Epithelial cell of esophagus (primary cell): ENCODE measurements around the gene ALOXE3.
"Not testable (repeated sequence)": the region's sequence is repeated elsewhere in the genome, so short reads cannot be mapped to it uniquely, and the experiment has no call there.

ENCODE experiments used
- DNase-seq: peaks from one replicate; pipeline ENCODE4 v3.0.0; 2010; ENCODE audit warnings: low read depth
- H3K4me3 ChIP-seq: 2 replicates; pipeline ENCODE4 v1.5.1; 2011; ENCODE audit warnings: mild to moderate bottlenecking, low read length, control low read depth
- TF ChIP-seq, protein P1 (sequence below): IDR thresholded peaks from 2 replicates; pipeline ENCODE4 v1.5.1; 2011; ENCODE audit warnings: low read depth, mild to moderate bottlenecking, low read length, control low read depth, inconsistent platforms; ENCODE audit not compliant: insufficient read depth; ENCODE audit errors: missing control alignments

Gene ALOXE3

DNA sequence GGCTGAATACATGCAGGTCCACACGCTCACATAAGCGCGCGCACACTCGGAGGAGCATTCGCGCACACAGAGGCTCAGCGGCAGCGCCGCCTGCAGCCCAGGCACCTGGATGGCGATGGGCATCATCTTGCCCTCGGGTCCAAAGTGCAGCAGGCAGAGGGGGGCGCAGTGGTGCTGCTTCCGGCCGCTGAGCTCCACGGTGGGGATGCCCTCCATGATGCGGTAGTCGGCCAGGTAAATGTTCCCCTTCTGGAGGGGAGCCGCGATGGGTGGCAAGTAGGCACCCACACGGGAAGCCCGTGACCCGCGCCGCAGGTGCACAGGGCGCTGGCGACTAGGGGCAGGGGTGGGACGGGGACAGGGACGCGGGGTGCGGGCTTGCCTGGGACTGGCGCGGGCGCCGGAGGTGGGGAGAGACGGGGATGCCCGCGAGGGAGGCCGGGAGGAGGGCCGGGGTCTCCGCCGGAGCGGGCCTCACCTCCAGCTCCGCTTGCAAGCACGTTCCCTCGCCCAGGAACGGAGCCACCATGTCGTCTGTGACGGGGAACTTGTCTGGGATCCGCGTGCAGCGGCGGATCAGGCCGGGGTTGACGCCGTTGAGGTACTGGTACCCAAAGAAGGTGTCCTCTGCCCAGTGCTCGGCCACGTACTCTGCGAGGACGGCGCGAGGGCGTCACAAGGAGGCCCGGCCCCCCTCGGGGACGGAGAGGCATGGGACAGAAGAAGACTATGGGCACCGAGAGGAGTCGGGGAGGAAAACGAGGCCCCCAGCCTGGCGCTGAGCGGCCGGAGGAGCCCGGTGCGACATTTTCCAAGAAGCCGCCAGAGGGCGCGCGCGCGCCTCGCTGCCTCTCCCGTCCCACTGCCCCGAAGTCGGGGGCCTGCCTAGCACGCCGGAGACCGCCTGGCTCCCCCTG, 38.8 kb downstream of the ALOXE3 start:
- peak; percentile 66 for DNase-seq
- TF ChIP-seq, protein P1, sequence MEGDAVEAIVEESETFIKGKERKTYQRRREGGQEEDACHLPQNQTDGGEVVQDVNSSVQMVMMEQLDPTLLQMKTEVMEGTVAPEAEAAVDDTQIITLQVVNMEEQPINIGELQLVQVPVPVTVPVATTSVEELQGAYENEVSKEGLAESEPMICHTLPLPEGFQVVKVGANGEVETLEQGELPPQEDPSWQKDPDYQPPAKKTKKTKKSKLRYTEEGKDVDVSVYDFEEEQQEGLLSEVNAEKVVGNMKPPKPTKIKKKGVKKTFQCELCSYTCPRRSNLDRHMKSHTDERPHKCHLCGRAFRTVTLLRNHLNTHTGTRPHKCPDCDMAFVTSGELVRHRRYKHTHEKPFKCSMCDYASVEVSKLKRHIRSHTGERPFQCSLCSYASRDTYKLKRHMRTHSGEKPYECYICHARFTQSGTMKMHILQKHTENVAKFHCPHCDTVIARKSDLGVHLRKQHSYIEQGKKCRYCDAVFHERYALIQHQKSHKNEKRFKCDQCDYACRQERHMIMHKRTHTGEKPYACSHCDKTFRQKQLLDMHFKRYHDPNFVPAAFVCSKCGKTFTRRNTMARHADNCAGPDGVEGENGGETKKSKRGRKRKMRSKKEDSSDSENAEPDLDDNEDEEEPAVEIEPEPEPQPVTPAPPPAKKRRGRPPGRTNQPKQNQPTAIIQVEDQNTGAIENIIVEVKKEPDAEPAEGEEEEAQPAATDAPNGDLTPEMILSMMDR, result peak; percentile 70
- peak overlapping the region; percentile 43 for H3K4me3 ChIP-seq

DNA sequence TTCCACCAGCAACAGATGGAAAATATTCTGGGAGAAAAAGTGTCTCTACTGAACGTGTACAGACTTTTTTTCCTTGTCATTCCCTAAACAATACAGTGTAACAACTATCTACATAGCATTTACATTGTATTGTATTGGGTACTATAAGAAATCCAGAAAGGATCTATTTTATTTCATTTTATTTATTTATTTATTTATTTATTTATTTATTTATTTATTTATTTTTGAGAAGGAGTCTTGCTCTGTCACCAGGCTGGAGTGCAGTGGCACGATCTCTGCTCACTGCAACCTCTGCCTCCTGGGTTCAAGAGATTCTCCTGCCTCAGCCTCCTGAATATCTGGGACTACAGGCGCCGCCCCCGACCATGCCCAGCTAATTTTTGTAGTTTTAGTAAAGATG, 40.4 kb downstream of the ALOXE3 start:
- not testable (repeated sequence) for H3K4me3 ChIP-seq, DNase-seq

DNA sequence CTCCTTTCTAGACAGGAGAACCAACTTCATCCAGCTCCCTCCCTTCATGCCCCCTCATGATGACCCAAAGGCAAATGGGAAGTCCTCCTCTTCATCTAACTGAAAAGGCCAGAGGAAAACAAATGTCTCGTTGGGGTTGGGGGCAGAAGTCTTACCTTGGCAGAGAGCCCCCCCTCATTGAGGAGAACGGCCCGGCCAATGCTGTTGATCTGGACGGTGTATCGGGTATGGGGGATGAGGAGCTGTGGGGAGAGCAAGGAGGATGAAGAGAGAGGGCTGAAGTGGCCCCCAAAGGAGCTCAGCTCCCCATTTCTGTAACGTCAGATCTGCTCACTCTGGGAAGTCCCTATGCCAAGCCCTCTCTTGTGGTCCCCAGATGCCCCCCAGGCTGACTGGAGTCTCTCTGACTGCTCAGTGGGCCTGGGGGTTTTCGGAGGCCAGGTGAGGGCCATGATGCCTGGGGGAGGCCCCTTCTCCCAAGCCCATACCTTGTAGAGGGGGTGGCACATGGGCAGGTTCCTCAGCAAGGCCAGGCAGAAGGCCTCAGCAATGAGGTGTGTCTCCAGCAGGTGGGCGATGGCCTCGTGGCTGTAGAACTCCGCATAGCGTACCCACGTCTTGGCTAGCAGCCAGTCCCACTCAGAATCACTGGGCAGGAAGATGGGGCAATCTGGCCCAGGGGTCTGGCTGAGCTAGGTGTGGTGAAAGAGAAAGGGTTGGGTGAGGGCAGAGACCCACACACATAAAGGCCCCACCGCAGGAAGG, 41.6 kb downstream of the ALOXE3 start:
- TF ChIP-seq, protein P1, result no peak
- H3K4me3 ChIP-seq, result no peak overlapping the region
- no peak for DNase-seq

DNA sequence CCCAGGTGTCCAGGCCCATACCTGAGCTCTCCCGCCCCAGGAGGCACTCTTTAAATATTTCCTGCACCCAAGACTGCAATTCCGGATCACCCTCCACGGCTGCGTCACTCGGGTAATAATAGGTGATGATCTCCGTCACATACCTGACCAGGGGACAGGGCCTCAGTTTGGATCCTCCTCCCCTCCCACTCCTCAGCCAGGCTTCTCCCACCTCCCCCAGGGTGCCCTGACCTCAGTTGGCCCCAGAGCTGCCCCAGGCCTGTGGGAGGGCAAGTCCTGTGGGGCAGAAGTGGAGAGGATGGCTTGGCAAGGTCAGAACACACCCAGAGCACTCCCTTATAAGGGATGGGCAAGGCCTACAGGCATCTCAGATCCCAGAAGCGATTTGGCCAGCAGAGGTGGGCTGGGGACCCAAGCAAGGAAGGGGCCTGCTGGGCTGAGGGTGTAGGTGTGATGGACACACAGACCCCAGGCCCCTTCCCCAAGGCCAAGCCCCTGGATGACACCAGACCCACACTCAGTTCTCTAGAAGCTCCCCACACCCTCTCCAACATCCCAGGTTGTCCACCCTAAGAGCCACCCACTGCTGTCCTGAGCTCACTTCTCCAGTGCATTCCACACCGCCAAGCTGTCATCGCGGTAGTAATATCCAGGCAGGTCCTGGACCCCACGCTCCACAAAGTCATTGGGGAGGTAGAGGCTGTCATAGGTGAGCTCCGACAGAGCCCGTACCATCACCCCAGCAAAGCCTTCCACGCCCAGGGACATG, 42.6 kb downstream of the ALOXE3 start:
- H3K4me3 ChIP-seq, result no peak overlapping the region
- DNase-seq, result no peak
- TF ChIP-seq, protein P1, result no peak

DNA sequence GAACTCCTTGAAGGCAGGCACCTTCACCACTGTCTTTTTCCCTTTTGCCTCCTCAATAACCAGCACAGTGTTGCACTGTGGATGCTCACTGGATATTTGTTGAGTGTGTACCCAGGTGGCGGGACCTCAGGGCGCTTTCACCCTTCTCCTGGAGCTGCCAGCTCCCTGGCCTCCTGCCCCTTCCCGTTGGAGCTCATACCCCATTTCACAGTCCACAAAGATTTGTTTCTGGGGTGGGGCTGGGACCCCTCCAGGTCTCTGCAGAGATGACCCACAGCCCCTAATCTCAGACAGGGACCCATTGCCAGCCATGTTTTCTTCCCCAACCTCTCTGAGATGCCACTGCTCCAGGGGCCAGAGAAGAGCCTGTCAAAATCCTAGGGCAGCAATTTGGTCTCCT, 43.2 kb downstream of the ALOXE3 start:
- TF ChIP-seq, protein P1, result no peak
- H3K4me3 ChIP-seq, result no peak overlapping the region
- DNase-seq, result no peak

DNA sequence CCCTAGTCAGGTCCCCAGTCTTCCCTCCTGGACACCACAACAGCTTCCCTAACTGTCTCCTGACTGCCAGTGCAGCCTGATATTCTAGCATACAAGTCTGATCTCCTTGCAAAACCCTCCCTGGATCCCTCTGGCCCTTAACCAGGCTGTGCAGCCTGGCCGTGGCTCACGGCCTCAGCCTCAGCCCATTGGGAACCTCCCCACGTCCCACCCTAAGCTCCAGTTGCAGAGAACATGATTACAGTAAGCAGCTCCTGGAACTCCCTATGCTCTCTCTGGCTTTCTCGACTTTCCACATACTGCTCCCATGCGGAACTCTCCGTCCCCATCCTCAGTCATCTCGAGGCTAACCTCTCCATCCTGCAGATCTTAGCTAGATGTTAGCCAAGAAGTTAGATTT, 43.8 kb downstream of the ALOXE3 start:
- H3K4me3 ChIP-seq, result no peak overlapping the region
- TF ChIP-seq, protein P1, result no peak
- DNase-seq, result no peak
